ENCODE measurements around the gene EIF3K.

The EIF3K gene

DNA sequence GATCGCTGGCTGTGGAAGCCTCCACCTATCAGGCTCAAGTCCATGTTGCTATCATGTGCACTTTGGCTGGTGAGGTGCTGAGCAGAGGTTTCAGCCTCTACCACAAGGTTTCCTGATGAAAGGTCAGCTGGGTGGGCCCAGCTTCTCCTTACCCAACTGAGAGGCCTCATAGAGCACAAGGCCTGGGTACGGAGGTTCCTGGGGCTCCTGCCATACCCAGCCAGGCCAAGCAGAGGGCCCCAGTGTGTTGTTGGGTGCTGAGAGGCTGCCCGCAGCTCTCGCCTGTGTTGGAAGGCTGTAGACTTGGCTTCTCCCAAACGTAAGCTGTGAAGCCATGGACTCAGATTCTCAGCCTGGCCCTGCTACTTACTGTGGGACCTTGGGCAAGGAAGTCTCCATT is 56.6 kb downstream of the EIF3K start:
- H3K4me3 ChIP-seq (ENCODE audit: low read depth, low read length): no peak overlapping the region
- no peaks in the 10 kb centered on the region for H3K27me3 ChIP-seq (ENCODE audit: control insufficient read depth, insufficient read depth, low read length)
- no peaks in the 10 kb centered on the region for H3K9me3 ChIP-seq (ENCODE audit: control insufficient read depth, insufficient read depth, low read length)
- no peak overlapping the region for H3K9ac ChIP-seq (ENCODE audit: low read depth, low read length)
- H3K36me3 ChIP-seq (ENCODE audit: control insufficient read depth, insufficient read depth, low read length): peaks cover 5% of the 10 kb centered on the region
- peaks cover 21% of the 10 kb centered on the region for H3K4me1 ChIP-seq (ENCODE audit: control insufficient read depth, insufficient read depth, low read length)

DNA sequence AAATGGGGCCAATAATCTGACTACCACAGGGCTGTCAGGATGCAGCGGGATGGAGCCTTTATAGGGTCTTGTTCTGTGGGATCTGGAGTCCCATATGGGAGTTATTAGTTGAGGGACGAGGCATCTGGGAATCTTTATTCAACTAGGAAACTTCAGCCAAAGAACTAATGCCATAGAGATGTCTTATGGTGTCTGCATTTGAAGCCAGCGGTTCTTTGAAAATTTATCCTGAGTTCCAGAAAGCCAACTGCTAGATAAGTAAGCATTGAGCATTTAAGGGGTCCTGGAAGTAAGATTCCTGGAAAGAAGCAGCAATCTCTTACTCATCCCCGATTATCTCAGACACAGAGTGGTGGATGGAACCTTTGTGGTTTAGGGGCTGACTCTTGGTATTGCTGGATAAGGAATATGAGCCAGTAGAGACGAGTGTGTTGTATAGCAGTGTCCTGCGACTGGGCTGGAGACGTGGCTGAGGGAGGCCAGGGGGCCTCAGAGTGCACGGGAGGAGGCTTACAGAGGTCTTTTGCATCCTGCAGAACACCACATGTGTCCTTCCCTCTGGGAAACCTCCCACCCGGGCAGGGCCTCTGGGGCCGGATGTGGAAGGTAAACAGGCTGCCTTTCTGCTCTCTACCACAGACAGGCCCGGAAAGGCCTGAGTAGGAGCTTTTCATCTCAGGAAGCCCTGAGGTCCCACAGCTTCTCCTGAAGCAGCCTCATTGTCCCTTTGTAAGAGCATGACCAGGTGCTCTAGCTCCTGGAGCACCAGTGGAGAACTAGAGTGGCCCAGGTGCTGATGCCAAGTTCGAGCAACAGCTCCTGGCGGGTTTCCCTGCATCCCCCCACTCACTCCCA is 57.3 kb downstream of the EIF3K start:
- peaks cover 5% of the 10 kb centered on the region for H3K36me3 ChIP-seq (ENCODE audit: control insufficient read depth, insufficient read depth, low read length)
- H3K27me3 ChIP-seq (ENCODE audit: control insufficient read depth, insufficient read depth, low read length): no peaks in the 10 kb centered on the region
- peaks cover 19% of the 10 kb centered on the region for H3K4me1 ChIP-seq (ENCODE audit: control insufficient read depth, insufficient read depth, low read length)
- no peak overlapping the region for H3K9ac ChIP-seq (ENCODE audit: low read depth, low read length)
- no peaks in the 10 kb centered on the region for H3K9me3 ChIP-seq (ENCODE audit: control insufficient read depth, insufficient read depth, low read length)
- no peak overlapping the region for H3K4me3 ChIP-seq (ENCODE audit: low read depth, low read length)

- Histone ChIP-seq H3K36me3 (ENCODE audit: control insufficient read depth, insufficient read depth, low read length) (peaks cover 9% of the 10 kb centered on the region), H3K9me3 (ENCODE audit: control insufficient read depth, insufficient read depth, low read length) (no peaks in the 10 kb centered on the region), H3K27me3 (ENCODE audit: control insufficient read depth, insufficient read depth, low read length) (no peaks in the 10 kb centered on the region), H3K4me1 (ENCODE audit: control insufficient read depth, insufficient read depth, low read length) (peaks cover 14% of the 10 kb centered on the region), H3K9ac (ENCODE audit: low read depth, low read length) (no peak overlapping the region), H3K4me3 (ENCODE audit: low read depth, low read length) (no peak overlapping the region)
These were observed 58.1 kb downstream of the EIF3K start for GRCh38 chr19:38676878-38677646.

GRCh38 chr19:38678217-38678890 is 59.4 kb downstream of the EIF3K start:
- peaks cover 9% of the 10 kb centered on the region for H3K36me3 ChIP-seq (ENCODE audit: control insufficient read depth, insufficient read depth, low read length)
- H3K27me3 ChIP-seq (ENCODE audit: control insufficient read depth, insufficient read depth, low read length): no peaks in the 10 kb centered on the region
- H3K4me1 ChIP-seq (ENCODE audit: control insufficient read depth, insufficient read depth, low read length): peaks cover 20% of the 10 kb centered on the region
- no peak overlapping the region for H3K4me3 ChIP-seq (ENCODE audit: low read depth, low read length)
- no peak overlapping the region for H3K9ac ChIP-seq (ENCODE audit: low read depth, low read length)
- H3K9me3 ChIP-seq (ENCODE audit: control insufficient read depth, insufficient read depth, low read length): no peaks in the 10 kb centered on the region

DNA sequence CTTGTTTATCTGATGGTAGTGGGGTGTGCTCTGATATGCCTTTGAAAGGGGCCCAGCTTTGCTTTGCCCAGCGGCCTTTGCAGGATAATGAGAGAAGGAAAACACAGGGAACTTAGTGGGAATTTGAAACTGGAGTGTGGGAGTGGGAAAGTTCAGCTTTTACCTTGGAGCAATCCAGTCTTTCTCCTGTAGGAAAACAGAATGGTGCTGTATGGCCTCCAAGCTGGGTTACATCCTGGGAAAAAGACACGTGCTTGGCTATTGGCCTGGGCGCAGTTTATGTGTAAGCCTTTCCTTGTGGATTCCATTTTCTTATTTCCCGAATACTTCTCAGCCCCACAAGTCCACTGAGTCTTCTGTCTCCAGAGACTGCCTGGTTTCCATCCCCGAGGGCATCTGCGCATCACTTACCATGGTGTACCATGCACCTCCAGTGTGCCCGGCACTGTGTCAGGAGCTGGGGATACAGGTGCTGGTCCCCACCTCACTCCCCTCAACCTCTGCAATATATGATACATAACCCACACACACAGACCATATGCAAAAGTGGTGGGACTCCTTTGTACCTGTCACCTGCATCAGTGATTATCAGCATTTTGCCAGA is 60.0 kb downstream of the EIF3K start:
- Histone ChIP-seq H3K36me3 (ENCODE audit: control insufficient read depth, insufficient read depth, low read length) (peaks cover 9% of the 10 kb centered on the region), H3K27me3 (ENCODE audit: control insufficient read depth, insufficient read depth, low read length) (no peaks in the 10 kb centered on the region), H3K9me3 (ENCODE audit: control insufficient read depth, insufficient read depth, low read length) (no peaks in the 10 kb centered on the region), H3K9ac (ENCODE audit: low read depth, low read length) (no peak overlapping the region), H3K4me1 (ENCODE audit: control insufficient read depth, insufficient read depth, low read length) (peaks cover 26% of the 10 kb centered on the region), H3K4me3 (ENCODE audit: low read depth, low read length) (no peak overlapping the region)

- H3K36me3 ChIP-seq (ENCODE audit: control insufficient read depth, insufficient read depth, low read length): peaks cover 9% of the 10 kb centered on the region
- H3K4me3 ChIP-seq (ENCODE audit: low read depth, low read length): no peak overlapping the region
- H3K9me3 ChIP-seq (ENCODE audit: control insufficient read depth, insufficient read depth, low read length): no peaks in the 10 kb centered on the region
- H3K9ac ChIP-seq (ENCODE audit: low read depth, low read length): no peak overlapping the region
- H3K27me3 ChIP-seq (ENCODE audit: control insufficient read depth, insufficient read depth, low read length): no peaks in the 10 kb centered on the region
- H3K4me1 ChIP-seq (ENCODE audit: control insufficient read depth, insufficient read depth, low read length): peaks cover 28% of the 10 kb centered on the region
These were observed 60.9 kb downstream of the EIF3K start for GRCh38 chr19:38679839-38680238.

DNA sequence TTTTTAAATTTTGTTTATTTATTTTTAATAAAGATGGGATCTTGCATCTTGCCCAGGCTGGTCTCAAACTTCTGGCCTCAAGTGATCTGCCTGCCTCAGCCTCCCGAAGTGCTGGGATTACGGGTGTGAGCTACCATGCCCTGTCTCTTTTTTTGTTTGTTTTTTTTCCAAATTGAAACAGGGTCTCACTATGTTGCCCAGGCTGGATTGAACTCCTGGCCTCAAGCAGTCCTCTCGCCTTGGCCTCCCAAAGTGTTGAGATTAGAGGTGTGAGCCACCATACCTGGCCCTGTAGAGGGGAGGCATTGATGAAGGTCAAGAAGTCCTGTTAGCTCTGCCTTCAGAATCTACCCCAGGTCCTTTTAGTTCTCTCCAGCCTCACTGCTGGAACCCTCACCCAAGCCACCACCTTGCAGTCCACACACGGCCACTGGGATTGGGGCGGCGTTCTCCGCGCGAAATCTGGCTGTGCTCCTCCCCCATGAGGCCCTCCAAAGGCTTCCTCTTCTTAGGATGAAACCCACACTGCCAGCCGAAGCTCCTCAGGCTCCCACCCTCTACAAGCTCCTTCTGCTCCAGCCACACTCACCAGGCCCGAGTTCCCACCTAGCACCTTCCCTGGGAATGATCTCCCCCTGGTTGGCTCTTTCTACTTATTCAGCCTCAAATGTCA is 63.3 kb downstream of the EIF3K start:
- peak overlapping the region; percentile 38 for H3K9ac ChIP-seq (ENCODE audit: low read depth, low read length)
- peaks cover 38% of the 10 kb centered on the region for H3K4me1 ChIP-seq (ENCODE audit: control insufficient read depth, insufficient read depth, low read length)
- peaks cover 9% of the 10 kb centered on the region for H3K36me3 ChIP-seq (ENCODE audit: control insufficient read depth, insufficient read depth, low read length)

GRCh38 chr19:38682872-38683392 is 63.9 kb downstream of the EIF3K start:
- Histone ChIP-seq H3K4me3 (ENCODE audit: low read depth, low read length) (no peak overlapping the region), H3K36me3 (ENCODE audit: control insufficient read depth, insufficient read depth, low read length) (peaks cover 9% of the 10 kb centered on the region), H3K9ac (ENCODE audit: low read depth, low read length) (peak overlapping the region; percentile 38), H3K9me3 (ENCODE audit: control insufficient read depth, insufficient read depth, low read length) (no peaks in the 10 kb centered on the region), H3K4me1 (ENCODE audit: control insufficient read depth, insufficient read depth, low read length) (peaks cover 38% of the 10 kb centered on the region), H3K27me3 (ENCODE audit: control insufficient read depth, insufficient read depth, low read length) (no peaks in the 10 kb centered on the region)

More for the DNA sequence above, 63.3 kb downstream of the EIF3K start:
- H3K4me3 ChIP-seq (ENCODE audit: low read depth, low read length): no peak overlapping the region
- H3K9me3 ChIP-seq (ENCODE audit: control insufficient read depth, insufficient read depth, low read length): no peaks in the 10 kb centered on the region
- no peaks in the 10 kb centered on the region for H3K27me3 ChIP-seq (ENCODE audit: control insufficient read depth, insufficient read depth, low read length)

- H3K27me3 ChIP-seq (ENCODE audit: control insufficient read depth, insufficient read depth, low read length): no peaks in the 10 kb centered on the region
- H3K36me3 ChIP-seq (ENCODE audit: control insufficient read depth, insufficient read depth, low read length): peaks cover 9% of the 10 kb centered on the region
- H3K9ac ChIP-seq (ENCODE audit: low read depth, low read length): peak overlapping the region; percentile 38
- peak overlapping the region; percentile 9 for H3K4me3 ChIP-seq (ENCODE audit: low read depth, low read length)
- H3K4me1 ChIP-seq (ENCODE audit: control insufficient read depth, insufficient read depth, low read length): peaks cover 38% of the 10 kb centered on the region
- no peaks in the 10 kb centered on the region for H3K9me3 ChIP-seq (ENCODE audit: control insufficient read depth, insufficient read depth, low read length)
These were observed 64.5 kb downstream of the EIF3K start for GRCh38 chr19:38683393-38684077.

DNA sequence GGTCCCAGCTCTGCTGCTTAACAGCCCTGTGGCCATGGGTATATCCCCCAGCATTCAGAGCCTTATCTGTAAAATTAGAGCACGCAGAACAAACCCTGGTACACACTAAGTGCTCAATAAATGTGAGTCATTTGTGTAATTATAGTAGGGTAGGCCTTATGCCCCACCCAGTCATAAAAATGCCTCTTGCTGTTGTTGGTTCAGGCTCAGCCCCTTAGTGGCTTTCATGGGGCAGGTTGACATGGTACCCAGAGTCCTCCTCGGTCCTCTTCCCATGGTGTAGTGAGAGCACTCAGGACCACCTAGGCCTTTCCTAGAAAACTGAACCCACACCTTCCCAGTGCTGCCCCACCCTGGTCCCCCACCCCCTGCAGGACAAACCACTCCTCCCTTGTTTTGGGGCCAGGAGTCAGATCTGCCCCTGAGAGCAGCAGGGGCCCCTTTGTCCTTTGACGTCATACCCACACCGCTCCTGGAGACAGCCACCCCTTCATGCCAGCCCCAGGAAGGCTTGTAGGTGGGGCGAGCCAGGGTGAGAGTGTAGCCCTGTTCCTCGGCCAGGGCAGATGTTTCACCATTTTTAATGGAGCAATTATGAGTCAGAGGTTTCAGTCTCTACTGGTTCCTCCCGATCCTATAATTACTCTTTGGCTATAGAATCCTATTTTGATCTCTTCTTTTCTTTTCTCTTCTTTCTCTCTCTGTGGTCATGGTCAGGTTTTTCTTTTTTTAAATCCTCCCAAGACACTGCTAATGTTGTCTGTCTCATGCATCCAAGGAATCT is 65.3 kb downstream of the EIF3K start:
- Histone ChIP-seq H3K9me3 (ENCODE audit: control insufficient read depth, insufficient read depth, low read length) (no peaks in the 10 kb centered on the region), H3K9ac (ENCODE audit: low read depth, low read length) (peak overlapping the region; percentile 38), H3K36me3 (ENCODE audit: control insufficient read depth, insufficient read depth, low read length) (peaks cover 6% of the 10 kb centered on the region), H3K27me3 (ENCODE audit: control insufficient read depth, insufficient read depth, low read length) (no peaks in the 10 kb centered on the region), H3K4me1 (ENCODE audit: control insufficient read depth, insufficient read depth, low read length) (peaks cover 38% of the 10 kb centered on the region), H3K4me3 (ENCODE audit: low read depth, low read length) (peak overlapping the region; percentile 9)

Measured in iPS-15b (cell line).